ENCODE measurements around the gene WWOX.

- TF ChIP-seq CTCF (IDR thresholded peaks at IDR 0.05; ENCODE audit: low read length) (no peak), EZH2 (optimal IDR thresholded peaks at IDR 0.05; ENCODE audit: low read depth, low read length) (no peak), EZH2phosphoT487 (IDR thresholded peaks at IDR 0.05; ENCODE audit: low read length) (no peak)
Observed at GRCh38 chr16:79061181-79061580, 961.7 kb downstream of the WWOX start.

Measured in MM.1S (cell line).